NCI-H2029 (cell line): Measurements from ENCODE around the gene CDHR5.
"Not testable (repeated sequence)": the region's sequence is repeated elsewhere in the genome, so short reads cannot be mapped to it uniquely, and the experiment has no call there.

Experiments used
- DNase-seq: peaks from one replicate; lab custom pipeline; 2025; lab: John Stamatoyannopoulos, UW

Gene CDHR5

DNA sequence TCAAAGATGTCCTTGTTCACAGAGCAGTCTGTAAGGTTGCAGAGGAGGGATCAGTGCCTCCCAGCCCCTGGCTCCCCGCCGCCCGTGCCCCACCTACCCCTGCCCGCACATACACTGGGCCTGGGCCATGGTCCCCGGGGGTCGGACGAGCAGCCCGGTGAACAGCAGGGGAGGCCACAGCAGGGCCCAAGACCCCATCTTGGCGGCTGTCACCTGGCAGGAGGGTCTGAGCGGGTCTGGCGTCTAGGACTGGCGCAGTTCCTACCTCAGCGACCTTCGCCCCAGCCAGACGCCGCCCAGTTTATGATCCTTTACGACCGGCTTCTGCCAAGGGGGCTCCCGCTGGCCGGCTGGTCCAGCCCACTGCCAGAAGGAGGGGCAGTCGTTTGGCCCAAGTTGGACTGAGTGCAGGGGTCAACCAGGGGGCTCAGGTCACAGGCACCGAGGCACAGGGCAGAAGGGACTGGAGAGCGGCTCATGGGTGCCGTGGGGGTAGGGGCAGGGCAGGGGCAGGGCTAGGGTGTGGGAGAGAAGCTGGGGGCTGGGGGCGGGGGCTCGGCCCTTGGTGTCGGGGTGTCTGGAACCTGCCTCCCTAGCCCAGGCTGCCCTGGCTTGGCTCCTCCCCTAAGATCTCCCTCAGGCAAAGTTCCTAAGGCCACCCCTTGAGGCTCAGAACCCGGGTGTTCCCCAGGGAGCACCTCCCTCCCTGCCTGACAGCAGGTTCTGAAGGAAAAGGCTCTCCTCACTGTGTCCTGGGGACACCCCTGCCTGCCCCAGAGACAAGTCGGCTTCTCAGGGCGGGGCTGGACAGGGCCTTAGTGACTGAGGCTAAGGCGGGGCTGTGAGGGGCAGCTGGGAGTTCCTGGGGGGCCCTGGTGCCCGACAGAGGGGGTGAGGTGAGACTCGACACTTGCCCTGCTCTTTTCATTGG is at the start of gene CDHR5:
TSS of gene CDHR5 (minus strand) at position 251 of the 931 bp plus-strand sequence. CDS start at position 198, 53 bp downstream.
- DNase-seq, result no peak

GRCh38 chr11:674406-674805 is 49.7 kb upstream of the CDHR5 start:
- DNase-seq, result no peak

- no peak for DNase-seq
These were observed 49.1 kb upstream of the CDHR5 start for GRCh38 chr11:673866-674265.

- no peak for DNase-seq
These were observed 41.0 kb upstream of the CDHR5 start for GRCh38 chr11:665704-666281.

DNA sequence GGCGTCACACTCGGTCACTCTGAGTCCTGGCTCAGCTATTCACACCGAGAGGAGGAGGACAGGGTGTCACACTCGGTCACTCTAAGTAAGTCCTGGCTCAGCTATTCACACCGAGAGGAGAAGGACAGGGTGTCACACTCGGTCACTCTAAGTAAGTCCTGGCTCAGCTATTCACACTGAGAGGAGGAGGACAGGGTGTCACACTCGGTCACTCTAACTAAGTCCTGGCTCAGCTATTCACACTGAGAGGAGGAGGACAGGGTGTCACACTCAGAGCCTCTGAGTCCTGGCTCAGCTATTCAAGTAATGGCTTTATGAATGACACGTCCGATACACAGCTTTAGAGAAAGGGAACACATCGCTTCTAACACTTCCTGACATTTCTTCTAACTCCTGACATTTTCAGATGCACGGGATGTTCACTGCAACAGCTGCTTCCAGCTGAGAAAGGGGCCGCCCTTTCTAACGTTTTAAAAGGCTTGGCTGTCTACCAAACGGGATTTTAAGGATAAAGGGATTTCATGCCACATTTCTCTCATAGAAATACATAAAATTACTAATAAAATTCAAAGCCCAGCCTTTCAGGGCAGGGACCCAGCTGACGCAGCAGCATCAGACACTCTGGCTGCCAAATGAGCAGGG is 40.4 kb upstream of the CDHR5 start:
- DNase-seq, result no peak

GRCh38 chr11:662689-663274 is 38.0 kb upstream of the CDHR5 start:
- DNase-seq, result no peak

DNA sequence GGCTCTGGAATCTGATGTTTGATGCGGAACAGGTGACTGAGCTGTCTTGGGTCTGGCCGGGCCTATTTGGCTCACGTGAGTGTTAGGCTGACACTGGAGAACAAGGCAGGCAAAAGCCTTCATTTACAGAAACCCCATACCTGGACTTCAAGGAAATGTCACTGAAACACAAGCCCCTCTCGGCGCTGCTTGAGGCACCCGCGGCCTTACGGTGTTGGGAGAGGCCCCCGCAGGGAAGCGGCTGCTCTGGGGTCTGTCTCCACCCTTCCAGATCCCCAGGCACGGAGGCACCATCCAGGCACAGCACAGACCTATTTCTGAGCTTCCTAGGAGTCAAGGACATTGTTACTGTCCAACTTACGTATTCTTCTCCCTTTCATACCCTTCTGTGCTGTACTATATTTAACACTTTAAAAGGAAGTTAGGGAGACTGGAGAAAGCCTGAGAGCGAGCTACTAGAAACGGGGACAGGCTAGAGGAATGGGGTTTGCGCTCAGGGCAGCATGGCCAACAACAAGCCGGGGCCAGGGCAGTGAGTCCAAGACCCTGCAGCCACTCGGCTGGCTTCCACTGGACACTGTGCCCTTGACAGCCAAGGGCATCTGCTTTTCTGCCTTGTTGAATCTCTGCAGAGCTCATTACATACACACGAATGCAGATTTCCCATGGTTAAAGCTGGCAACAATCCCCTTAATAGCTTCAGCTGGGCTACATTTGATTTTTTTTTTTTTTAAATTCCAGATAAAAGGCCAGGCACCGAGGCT is 36.1 kb upstream of the CDHR5 start:
- DNase-seq, result no peak

- no peak for DNase-seq
These were observed 35.5 kb upstream of the CDHR5 start for GRCh38 chr11:660281-660680.

- DNase-seq, result no peak
These were observed 34.9 kb upstream of the CDHR5 start for GRCh38 chr11:659532-660085.

DNA sequence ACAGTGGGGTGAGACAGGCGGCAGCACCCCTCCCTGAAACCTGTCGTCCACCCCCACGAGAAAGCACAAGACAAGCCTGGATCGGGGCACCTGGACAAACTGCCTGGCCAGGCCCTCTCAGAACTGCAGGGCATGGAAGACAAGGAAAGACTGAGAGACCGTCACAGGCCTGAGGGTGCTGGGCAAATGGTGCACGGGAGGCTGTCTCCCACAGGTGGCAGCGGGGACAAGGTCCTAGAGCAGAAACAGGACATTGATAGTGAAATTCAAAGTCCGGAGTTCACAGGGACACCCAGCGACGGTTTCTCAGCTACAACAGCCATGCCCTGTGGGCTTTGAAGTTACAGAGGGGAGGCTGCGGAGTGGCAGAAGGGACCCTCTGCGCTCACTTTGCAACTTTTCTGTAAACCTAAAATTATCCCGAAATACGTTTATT is 33.0 kb upstream of the CDHR5 start:
- DNase-seq, result no peak

DNA sequence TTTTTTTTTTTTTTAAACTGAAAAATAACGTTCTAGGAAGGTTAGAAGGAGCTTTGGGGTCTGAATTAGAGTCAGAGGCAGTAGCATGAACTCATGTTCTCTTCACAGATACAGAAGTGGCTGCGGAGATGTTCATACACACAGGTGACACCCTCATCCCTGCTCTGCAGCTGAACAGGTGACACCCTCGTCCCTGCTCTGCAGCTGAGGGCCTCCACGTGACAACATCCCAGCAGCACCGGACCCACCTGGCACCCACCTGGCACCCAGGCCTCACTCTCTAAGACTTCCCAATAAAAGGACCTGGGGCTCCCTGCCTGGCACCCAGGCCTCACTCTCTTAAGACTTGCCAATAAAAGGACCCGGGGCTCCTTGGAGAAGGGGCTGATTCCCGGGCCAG is 32.1 kb upstream of the CDHR5 start:
- DNase-seq, result no peak

DNA sequence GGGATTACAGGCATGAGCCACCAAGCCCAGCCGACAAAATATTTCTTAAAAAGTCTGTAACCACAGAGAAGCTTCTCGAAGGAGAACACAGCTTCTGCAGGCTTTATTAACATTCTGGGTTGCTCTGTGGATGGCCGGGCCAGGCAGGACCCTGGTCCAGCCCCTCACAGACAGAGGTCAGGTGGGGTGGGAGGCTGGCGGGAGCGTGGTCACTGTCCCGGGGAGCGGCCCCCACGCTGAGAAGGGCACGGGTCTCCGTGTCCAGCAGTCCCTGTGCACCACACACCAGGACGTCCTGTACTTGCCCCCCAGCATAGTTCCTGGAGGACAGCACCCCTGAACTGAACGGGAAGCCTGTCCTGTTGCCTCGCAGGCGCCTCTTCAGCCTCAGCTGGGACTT is 31.7 kb upstream of the CDHR5 start:
- no peak for DNase-seq

- DNase-seq, result no peak
These were observed 30.4 kb upstream of the CDHR5 start for GRCh38 chr11:655036-655726.

GRCh38 chr11:654444-654843 is 29.7 kb upstream of the CDHR5 start:
- DNase-seq, result not testable (repeated sequence)

GRCh38 chr11:653837-654236 is 29.1 kb upstream of the CDHR5 start:
- DNase-seq, result no peak

GRCh38 chr11:653136-653535 is 28.4 kb upstream of the CDHR5 start:
- not testable (repeated sequence) for DNase-seq

- DNase-seq, result no peak
These were observed 25.7 kb upstream of the CDHR5 start for GRCh38 chr11:650482-650881.

- DNase-seq, result not testable (repeated sequence)
These were observed 23.0 kb upstream of the CDHR5 start for GRCh38 chr11:647672-648158.

DNA sequence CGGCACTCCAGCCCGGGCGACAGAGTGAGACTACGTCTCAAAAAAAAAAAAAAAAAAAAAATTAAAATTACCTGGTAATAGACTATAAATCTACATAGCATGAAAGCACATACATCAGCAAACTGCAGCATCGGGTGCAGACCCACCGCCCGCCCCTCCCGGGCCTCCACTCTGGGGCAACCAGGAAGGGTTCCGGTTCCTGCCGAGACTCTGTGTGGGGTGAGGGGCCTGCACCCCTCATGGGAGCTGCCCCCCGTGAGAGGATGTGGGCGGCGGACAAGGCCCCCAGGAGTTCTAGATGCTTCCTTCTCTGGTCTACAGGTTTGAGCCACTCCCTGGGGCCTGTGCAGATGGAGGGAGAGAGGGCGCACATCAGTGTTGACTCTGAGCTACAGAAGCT is 21.5 kb upstream of the CDHR5 start:
- DNase-seq, result no peak

- no peak for DNase-seq
These were observed 20.8 kb upstream of the CDHR5 start for GRCh38 chr11:645536-645935.
